Stimulated activated CD8-positive, alpha-beta memory T cell treated with anti-CD3 and anti-CD28 coated beads, Interleukin-15, amount 100 ng/mL, for 1 hour (primary cell): ENCODE measurements around the gene LHPP.
A peak's percentile ranks its signal among the peaks of the same experiment; 100 is the strongest.

Source experiments
- DNase-seq: peaks from one replicate; pipeline ENCODE4 v3.0.0-alpha.2; 2020; ENCODE audit warnings: low read depth

The LHPP gene

DNA sequence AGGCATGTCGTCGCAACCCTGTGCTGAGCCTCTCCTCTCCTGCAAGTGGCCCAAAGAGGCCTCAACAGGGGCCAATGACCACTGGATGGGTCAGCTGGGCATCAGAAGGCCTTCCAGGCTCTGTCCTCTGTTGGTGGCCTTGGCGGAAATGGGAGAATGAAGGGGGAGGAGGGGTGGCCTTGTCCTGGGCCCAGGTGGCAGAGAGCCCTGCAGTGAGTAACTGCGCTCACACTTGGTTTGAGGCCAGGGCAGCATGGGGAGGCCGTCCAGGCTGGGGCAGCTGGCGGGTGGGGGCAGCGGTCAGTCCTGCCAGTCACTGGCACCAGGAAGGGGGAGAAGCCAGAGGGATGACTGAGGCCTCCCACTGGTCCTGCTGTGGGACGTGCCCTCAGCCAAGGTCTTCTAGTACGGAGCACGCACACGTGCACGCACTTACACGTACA, 59.8 kb downstream of the LHPP start:
- DNase-seq = no peak

GRCh38 chr10:124522131-124522932, 60.7 kb downstream of the LHPP start:
- no peak for DNase-seq

GRCh38 chr10:124522933-124523871, 61.6 kb downstream of the LHPP start:
- DNase-seq = no peak

GRCh38 chr10:124523901-124524300, 62.3 kb downstream of the LHPP start:
- DNase-seq = no peak

GRCh38 chr10:124524991-124525653, 63.5 kb downstream of the LHPP start:
- no peak for DNase-seq

DNA sequence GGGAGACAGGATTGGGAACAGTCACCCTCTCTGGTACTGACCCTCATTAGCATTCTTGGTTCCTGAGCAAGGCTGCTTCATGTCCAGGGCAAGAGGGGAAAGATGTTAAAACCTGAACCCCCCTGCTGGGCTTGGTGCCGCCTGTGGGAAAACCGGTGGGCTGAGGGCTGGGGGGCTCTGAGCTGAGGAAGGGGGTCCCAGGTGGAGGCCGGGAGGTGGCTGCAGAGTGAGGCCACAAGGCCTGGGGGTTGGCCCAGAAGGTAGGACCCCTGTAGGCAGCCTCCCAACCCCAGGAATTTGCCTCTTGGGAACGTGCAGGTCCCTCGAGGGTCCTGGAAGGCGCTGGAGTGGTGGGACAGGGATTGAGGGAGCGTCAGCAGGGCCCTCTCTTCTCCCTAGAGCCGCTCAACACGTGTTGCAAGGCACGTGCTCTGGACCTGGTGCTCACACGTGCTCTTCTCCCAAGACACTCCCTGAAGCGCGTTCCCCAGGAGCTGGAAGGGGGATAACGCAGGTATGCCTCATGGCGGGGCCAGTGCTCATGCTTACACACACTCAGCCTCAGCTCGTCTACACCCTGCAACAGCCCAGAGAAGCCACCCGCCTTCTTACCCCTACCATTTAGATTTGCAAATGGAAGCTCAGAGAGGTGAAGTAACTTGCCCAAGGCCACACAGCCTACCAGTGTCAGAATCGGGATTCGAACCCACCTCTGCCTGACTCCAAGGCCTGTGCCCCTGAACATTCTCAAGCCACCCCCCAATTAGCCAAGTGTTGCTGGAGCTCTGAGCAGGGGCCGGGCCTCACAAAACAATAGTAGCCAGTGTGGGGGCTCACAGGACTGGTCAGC, 64.4 kb downstream of the LHPP start:
- no peak for DNase-seq

- DNase-seq = no peak
Observed at GRCh38 chr10:124526621-124527267, 65.1 kb downstream of the LHPP start.

DNA sequence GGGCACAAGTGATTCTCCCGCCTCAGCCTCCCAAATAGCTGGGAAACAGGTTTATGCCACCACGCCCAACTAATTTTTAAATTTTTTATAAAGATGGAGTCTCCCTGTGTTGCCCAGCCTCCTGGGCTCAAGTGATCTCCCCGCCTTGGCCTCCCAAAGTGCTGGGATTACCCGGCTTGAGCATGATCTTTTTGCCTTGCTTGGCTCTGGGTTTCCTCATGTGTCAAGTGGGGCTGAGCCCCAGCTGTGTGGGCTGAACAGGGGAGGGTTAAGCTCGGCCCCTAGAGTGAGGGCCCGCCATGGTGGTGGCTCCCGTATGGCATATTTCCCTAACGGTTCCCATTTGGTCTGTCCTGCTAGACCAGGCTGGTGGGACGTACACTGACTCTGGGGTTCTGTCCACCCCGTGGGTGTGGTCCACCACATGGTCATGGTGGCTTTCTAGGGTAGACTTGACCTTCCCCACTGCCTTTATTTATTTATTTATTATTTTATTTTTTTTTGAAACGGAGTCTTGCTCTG, 66.3 kb downstream of the LHPP start:
- DNase-seq = no peak

- no peak for DNase-seq
Observed at GRCh38 chr10:124529661-124530214, 68.1 kb downstream of the LHPP start.

DNA sequence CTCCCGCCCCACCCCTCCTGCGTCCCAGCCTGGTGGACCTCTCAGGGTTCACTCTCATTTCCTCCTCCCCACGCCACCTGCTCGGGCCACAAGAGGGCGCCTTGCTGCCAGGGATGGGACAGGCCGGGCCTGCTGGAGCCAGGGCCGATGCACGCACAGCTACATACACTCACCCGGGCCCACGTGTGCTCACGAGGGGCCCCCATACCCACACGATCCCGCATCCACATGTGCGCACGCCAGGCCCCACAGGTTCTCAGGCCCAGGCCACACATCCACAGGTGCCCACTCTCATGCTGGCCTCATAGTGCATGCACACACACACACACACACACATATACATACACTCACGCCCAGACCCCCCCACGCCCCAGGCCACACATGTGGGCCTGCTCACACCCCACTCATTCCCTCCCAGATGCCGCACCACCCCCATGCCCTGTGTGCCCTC, 68.6 kb downstream of the LHPP start:
- peak; percentile 72 for DNase-seq

- DNase-seq = no peak
Observed at GRCh38 chr10:124530816-124531215, 69.2 kb downstream of the LHPP start.

GRCh38 chr10:124532106-124532641, 70.6 kb downstream of the LHPP start:
- no peak for DNase-seq

GRCh38 chr10:124532788-124533187, 71.2 kb downstream of the LHPP start:
- DNase-seq = no peak

DNA sequence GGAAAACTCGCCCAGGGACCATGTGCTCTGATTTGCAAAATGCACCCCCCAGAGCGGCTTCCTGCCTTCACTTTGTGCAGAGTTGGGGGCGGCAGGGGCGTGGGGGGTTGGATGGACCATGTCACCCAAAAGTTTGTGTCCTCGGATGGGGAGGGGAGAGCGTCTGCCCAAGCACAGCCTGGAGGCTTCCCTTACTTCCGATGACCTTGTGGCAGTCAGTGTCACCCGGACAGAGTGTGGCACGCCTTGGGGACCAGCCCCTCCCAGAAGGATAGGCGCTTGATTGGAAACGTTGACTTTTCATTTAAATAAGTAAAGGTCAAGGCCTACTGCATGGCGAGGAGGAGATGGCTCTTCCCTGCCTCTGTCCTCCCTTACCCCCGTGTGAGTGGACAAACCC, 71.6 kb downstream of the LHPP start:
- DNase-seq = no peak

DNA sequence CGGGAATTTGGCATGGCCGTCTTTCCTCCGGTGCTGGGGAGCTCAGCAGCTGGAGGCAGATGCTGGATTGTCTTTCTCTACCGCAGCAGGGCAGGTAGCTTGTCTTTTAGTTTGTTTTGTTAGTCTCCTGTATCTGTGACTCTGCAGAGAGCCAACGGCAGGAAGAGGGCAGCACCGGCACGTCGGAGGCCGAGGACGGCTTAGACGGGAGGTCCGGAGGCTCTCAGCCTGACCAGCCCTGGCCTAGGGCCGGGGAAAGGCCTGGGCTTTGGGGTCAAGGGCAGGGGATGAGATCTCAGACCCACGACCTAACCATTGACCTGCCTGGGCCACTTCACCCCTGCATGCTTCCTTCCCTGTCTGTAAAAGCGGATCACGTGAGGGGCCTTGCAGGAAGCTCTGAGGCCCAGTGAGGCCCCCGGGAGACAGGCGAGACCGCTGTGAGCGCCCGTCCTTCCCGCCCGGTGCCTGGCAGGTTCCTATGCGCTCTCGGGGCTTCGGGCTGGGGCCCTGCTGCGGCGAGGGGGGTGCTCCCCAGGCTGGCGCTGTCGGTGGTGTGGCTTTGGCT, 72.7 kb downstream of the LHPP start:
- no peak for DNase-seq

DNA sequence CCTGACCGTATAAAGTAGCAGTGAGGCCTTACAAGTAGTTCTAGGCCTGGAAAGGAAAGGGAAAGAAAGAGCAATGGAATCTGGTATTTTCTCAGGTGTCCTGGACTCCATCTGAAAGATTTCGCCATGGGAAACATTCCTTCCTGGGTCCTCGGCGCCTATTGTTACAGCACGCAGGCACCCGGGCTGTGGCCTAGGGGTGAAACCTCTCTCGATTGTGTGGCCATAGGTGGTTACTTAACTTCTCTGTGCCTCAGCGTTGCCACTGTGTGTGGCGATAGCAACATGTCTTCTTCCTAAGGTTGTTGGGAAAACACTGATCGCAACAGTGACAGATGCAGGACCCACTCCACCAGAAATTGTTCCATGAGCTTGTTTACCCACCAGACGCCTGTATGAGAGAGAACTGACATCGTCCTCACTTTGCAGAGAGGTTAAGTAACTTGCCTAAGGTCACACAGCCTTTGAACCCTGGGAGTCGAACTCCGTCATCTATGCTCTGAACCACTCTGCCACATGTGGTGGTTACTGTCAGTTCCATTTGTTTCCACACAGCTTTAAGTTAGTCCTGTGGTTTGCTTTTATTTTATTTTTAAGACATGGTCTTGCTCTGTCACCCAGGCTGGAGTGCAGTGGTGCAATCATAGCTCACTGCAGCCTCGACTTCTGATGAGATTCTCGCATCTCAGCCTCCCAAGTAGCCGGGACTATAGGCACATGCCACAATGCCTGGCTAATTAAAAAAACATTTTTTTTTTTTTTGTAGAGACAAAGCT, 73.4 kb downstream of the LHPP start:
- no peak for DNase-seq

DNA sequence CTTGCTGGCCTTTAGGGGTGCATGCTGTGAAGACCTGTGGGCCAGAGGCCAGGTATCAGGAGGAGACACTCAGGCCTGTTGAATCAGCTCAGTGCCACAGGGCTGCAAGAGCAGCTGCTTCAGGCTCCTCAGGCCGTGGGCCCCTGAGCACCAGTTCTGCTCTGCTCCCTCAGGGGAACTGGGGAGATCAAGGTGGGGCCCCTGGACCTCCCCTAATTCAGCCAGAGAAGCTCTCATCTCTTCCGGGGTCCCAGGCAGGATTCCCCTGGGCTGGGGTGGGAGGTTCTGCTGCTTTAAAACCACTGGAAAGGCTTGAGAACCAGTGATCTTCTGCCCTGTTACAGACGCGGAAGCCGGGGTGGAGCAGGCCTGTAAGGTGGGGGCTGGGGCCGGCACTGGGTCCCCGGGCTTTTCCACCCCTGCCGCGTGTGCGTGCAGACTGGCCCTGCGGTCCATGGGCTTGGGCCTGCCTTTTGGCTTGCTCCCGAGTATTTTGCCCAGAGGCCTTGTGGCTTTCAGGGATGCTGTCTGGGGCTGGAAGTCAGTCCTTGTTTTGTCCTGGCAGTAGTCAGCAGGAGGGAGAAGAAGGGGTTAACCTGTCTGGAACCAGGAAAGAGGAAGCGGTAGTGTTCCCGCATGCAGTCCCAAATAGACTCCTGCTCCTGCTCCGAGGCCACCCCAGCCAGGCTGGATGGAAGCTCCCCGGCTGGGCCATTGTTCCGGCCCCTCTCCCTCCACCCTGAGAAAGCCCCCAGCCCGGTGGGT, 74.3 kb downstream of the LHPP start:
- no peak for DNase-seq

GRCh38 chr10:124536496-124537050, 75.0 kb downstream of the LHPP start:
- DNase-seq = no peak
